ACHN (cell line): ENCODE measurements around the gene MDK.

Experiments
- DNase-seq: peaks from one replicate; pipeline ENCODE4 v3.0.0-alpha.2; 2015
- in situ Hi-C: cut with HindIII; loops from 2 replicates; pipeline ENCODE4 v1.10.0; 2017; ENCODE audit warnings: low sequenced_read_pairs, low pct_ligation_motif_present, low pct_unique_long_range_greater_than_20kb

The MDK gene

DNA sequence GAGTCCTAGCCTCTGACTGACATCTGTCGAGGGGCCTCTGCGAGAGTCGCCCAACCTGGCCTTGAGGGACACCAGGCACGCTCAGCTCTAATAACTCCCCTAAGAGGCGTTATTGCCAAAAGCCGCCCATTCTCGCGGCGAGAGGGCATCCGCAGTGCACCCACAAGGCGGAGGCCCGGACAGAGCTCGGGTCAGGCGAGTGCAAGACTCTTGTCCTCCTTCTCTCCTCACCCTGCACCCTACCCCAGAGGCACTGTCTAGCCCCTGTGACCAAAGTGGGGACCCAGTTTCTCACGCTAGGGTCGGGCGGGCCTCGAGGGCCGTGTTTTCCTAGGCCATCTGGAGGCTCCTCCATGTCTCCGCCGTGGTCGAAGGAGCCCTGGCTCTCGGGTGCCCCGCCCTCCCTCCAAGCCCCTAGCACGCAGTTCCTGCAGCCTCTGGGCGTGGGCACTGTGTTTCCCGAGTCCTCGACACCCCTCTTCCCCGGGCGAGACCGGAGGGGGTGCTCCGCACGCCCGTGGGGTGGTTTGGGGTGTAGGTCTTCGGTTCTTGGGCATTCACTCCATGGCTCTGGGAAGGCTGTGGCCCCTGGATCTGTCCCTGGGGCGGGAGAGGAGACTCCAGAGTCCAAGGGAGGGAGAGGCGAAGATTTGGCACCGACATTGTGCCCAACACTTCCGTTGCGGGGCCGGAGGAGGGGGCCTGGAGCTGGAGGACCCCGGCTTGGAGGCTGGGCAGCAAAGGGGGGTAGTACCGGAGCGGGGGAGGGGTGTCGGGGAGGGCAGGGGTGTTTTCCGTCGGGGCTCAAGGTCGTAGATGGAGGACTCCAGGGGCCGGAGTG, 9.1 kb downstream of the MDK start:
- in situ Hi-C loops, result no loop called here
- DNase-seq, result no peak

GRCh38 chr11:46391186-46391577, 9.7 kb downstream of the MDK start:
- no peak for DNase-seq
- in situ Hi-C loops, result no loop called here

GRCh38 chr11:46391578-46392420, 10.3 kb downstream of the MDK start, which contains the start of gene CHRM4:
Gene CHRM4 (minus strand): TSS chr11:46391776. CDS start chr11:46386557, 5,219 bp downstream.
- DNase-seq, result peak; percentile 78
- in situ Hi-C loops, result no loop called here

DNA sequence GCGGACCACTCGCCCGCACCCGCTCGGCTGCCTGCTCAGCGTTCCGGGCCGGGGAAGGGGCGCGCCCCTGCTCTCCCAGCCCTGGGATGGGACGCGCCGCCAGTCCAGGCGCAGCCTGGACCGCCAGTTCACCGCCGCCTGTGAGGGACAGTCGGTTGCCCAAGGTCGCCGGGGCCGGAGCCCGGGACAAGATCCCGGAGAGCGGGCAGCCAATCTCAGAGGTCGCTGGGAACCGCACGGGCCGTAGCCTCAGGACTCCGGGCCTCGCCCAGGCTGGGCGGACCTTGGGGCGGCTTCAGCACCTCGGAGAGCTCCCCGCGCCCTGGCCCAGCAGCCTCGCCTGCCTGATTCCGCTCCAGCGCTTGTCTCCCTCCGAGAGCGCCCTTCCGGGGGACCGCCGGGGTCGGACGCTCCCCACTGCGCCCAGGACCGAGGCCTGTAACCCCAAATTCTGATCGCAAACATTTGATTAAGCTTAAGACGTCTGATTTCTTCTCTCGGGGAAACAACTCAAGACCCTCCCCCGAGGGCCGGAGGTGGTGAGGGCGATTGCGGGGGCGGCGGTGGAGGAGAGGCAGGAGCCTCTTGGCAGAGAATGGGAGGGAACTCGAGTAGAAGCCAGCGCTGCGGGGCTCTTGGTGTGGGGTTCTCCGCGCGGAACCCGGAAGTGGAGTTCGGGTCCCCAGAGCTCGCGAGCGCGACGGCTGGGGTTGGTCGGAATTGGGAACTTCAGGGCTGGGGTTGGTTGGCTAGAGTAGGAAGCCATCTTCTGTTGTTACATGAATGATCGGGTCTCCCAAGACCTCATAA, 11.2 kb downstream of the MDK start:
- in situ Hi-C loops, result no loop called here
- peak; percentile 84 for DNase-seq

GRCh38 chr11:46393231-46393616, 11.8 kb downstream of the MDK start:
- in situ Hi-C loops, result no loop called here
- no peak for DNase-seq

DNA sequence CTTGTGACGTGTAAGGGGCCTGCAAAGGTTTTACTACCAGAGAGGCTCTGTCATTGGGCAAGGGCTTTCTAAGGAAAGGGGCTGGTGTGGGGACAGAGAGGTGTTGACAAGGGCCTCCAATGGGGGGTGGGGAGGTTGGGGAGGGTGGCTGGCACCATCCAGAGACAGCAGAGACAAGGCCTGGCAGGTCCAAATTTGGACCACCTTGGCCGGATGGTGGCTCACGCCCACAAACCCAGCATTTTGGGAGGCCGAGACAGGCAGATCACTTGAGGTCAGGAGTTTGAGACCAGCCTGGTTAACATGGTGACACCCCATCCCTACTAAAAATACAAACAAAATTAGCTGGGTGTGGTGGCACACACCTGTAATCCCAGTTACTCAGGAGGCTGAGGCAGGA, 12.3 kb downstream of the MDK start:
- DNase-seq, result no peak
- in situ Hi-C loops, result no loop called here

DNA sequence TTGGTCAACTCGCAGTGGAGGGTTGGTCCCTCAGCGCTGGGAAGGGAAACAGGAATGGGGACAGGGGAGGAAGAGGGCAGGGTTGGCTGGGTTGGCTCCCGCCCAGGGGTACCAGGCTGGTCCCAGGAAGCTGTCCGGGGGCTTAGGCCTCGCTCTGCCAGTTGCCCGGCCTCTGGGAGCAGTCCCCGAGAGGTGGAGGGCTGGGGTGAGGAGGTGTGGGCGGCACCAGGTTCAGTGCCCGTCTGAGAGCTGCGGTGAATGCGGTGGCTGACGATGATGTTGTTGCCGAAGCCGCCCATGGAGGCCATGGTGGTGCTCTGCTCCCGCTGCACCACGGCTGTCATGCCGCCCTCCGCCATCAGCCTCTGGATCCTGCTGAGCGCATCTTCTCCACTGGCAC, 16.1 kb downstream of the MDK start:
- DNase-seq, result no peak
- in situ Hi-C loops, result no loop called here

DNA sequence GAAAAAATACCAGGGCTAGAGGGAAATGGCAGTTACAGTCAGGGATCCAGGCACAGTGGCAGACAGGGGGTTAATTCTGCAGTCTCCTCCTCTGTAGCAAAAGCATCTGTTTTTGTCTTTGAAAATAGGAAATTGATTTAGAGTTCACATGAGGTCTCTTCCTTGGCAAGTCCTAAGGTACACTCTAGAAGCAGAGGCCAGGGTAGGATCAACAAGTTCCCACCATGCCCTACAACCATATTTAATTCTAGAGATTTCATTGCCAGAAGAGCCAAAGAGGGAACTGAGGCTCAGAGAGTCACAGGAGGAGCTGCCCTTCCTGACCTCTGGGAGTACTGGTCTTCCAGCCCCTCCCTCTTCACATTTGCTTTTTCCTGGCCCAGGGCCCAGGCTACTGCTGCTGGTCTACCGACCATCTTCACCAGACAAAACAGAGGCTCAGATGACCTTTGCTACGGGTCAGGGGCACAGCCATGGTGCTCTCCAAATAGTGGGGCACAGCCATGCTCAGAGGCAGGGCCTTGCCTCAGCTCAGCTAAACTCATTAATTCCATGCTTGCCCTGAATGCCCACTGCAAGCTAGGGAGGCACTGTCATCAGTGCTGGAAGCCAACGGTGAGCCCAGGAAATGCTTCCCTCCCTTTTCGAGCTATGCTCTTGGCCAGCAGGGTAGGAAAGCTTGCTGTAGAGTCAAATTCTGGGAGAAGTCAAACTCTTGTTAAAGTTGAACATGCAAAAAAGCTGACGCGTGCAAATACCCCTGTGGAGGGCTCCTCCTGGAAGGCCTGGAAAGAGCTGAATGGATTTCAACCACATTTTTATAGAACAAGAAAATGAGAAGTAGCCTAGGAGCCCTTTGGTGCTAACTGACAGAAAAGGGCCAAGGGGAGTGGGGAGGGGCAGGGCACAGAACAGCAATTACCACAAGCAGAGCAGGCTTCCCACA, 21.8 kb downstream of the MDK start:
- in situ Hi-C loops, result no loop called here
- DNase-seq, result no peak

- DNase-seq, result no peak
- in situ Hi-C loops, result no loop called here
Observed at GRCh38 chr11:46404476-46405017, 23.1 kb downstream of the MDK start.

GRCh38 chr11:46407635-46408034, 26.2 kb downstream of the MDK start:
- in situ Hi-C loops, result no loop called here
- no peak for DNase-seq

GRCh38 chr11:46408407-46408986, 27.0 kb downstream of the MDK start:
- in situ Hi-C loops, result no loop called here
- no peak for DNase-seq

DNA sequence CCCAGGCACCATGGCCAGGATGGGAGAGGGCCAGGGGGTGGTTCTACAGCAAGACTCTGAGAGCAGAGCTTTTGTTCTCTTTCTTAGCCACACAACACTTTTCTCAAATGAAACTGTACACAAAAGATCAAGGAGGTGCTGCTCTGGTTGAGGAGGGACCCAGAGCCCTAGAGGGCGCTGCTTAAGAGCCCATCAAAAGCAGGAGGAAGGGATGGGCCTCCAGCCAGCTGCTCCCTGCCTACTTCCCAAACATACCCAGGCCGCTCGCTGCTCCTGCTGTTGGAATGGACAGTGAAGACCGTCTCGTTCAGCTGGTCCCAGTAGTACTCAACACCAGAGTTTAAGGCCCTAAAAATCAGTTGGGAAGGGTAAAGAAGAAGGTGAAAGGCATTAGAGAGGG, 28.6 kb downstream of the MDK start:
- no peak for DNase-seq

DNA sequence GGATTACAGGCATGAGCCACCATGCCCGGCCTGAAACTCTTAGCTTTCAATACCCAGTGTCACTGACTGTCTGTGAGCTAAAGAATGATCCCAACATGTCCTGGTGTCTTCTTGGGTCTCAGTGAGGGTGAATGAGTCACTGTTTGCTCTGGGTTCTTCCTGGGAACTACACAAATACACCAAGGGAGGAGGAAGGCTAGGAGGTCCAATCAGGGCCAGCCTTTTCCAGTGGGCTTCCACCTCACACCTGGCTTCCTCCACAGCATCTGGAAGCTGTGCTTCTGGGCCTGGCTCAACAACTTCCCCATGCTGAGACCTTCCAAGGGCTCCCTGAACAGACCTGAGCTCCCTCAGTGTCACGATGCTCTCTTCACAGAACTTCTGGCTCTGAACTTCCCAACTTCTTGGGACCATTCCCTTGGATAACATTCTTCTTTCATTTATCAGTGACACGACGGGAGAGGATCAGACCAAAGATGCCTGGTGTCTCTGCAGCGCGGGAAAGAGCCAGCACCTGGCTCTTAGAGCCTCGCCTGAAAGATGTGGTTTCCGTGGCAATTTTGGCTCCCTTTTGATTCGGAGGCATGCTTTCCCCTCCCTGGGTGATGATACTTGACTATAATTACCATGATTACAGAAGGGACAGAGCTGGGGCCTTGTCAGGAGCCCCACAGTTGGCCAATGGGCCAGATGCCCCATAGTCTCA, 32.4 kb downstream of the MDK start:
- in situ Hi-C loops, result no loop called here
- no peak for DNase-seq

More for the DNA sequence above, 28.6 kb downstream of the MDK start:
- in situ Hi-C loops, result no loop called here

- in situ Hi-C loops, result no loop called here
- DNase-seq, result no peak
Observed at GRCh38 chr11:46414466-46414796, 33.0 kb downstream of the MDK start.

DNA sequence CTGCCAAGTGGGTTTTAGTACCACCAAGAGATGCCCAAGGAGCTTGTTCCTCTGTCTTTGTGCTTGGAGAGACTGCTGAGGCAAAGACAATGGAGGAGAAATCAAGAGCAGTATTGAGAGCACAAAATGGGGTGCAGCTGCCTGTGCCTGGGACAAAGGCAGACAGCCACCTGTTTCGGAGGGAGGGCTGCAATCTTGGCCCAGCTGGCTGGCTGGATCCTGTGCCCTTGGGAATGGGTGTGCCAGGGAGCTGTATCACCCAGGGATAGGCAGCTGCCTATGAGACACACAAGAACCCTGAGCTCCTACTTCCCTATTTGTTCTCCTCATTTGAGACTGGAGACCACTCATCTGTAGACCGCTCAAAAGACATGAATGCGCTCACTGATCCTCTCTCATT, 33.4 kb downstream of the MDK start:
- in situ Hi-C loops, result no loop called here

DNA sequence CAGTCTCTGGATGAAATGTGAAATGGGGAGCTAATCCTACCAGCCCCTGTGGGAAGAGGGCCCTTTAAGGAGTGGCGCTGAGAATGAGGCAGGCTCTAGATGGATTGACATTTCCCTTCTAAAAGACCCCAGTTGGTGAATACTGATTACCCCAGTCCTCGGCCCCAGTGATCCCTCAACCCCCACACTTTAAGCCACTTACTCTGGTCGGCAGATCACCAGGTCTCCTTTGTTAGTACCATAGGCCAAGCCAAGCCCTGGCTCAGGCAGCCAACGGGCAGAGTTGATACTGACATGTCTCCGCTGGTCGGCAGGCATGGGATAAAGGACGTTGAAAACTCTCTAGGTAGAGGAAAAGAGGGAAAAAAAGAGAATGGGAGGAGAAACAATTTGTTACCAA, 36.2 kb downstream of the MDK start:
- in situ Hi-C loops, result no loop called here
- DNase-seq, result no peak

More for the DNA sequence above, 33.4 kb downstream of the MDK start:
- no peak for DNase-seq

- in situ Hi-C loops, result no loop called here
- no peak for DNase-seq
Observed at GRCh38 chr11:46418751-46419150, 37.3 kb downstream of the MDK start.
